ENCODE data around the gene DRG1. TPM values are rescaled to one million over a fixed set of nuclear protein-coding genes. Genes with fewer than 3 reads are reported as not detected.
"Not testable (repeated sequence)": the region's sequence is repeated elsewhere in the genome, so short reads cannot be mapped to it uniquely, and the experiment has no call there.

The DRG1 gene
- total RNA-seq, 2 donors from 2014 or later: 37.8 to 40.3 TPM

- DNase-seq (ENCODE audit: low spot score): no peak
- intact Hi-C loops (cut with DNase I): no loop called here
These were observed 40.4 kb downstream of the DRG1 start for GRCh38 chr22:31439808-31440207.

DNA sequence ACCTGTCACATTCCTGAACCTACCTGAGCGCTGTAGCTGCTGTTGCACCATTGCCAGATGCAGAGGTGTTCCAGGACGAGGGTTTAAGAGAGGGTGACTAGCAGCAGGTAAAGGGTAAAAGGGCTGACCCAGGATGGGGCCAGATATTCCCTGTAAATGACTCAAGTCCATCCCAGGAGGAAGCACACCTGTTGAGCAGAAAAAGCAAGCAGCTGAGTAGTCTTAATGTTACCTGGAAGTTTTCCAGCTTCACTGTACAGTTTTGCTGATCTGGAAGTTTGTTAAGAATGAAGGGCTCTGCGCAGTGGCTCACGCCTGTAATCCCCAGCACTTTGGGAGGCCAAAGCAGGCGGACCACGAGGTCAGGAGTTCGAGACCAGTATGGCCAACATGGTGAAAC, 41.3 kb downstream of the DRG1 start:
- intact Hi-C loops (cut with DNase I): no loop called here

DNA sequence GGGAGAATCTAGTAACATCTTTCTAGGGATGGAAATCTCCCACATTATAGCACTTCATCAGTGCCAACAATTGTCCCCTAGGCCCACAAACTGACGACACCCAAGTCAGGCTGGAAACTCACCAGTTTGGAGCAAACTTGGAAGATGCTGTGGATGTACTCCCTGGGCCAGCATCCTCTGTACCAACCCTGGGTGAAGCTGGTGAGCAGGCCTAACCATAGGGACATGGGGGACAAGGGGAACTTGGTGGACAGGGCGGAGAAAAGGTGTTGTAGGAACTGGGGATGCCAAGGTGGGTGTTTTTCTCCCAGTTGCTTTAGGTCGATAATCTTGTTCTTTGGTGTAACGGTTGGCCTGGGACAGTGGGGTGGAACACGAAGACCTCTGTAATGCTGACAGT, 42.2 kb downstream of the DRG1 start:
- DNase-seq (ENCODE audit: low spot score): no peak
- intact Hi-C loops (cut with DNase I): no loop called here

More for the DNA sequence above, 41.3 kb downstream of the DRG1 start:
- DNase-seq (ENCODE audit: low spot score): no peak

GRCh38 chr22:31442768-31443489, 43.5 kb downstream of the DRG1 start:
- intact Hi-C loops (cut with DNase I): no loop called here
- no peak for DNase-seq (ENCODE audit: low spot score)

DNA sequence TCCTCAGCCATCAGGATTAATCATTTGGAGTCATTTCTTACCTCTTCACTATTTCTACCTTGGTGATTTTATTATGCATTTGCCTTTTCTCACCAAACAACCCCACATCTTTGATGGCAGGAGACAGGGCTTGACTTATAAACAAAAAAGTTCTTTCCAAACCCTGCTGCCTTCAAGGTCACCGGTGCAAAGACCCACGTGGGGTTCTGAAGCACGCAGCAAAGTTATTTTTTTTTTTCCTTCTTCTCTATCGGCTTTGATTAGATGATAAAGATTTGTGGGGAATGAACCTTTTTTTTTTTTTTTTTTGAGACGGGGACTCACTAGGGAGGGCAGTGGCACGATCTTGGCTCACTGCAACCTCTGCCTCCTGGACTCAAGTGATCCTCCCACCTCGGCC, 44.1 kb downstream of the DRG1 start:
- DNase-seq (ENCODE audit: low spot score): no peak
- intact Hi-C loops (cut with DNase I): no loop called here

- no peak for DNase-seq (ENCODE audit: low spot score)
- intact Hi-C loops (cut with DNase I): no loop called here
These were observed 46.2 kb downstream of the DRG1 start for GRCh38 chr22:31445642-31446041.

DNA sequence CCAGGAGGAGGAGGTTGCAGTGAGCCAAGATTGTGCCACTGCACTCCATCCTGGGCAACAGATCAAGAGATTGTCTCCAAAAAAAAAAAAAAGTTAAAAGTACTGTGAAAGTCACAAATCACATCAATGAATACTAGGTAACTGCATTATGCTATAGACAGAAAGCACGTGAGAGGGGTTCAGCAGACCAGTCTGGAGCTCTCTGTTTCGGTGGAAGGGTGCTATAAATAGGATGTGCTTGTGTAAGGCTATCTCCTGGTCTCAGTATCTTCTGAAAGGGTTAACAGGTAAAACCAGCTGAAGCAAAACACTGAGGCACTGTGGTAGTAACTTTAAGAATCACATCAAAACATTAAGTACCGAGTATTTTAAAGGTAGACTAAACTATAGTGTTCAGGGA, 46.8 kb downstream of the DRG1 start:
- intact Hi-C loops (cut with DNase I): no loop called here
- DNase-seq (ENCODE audit: low spot score): no peak

GRCh38 chr22:31446767-31447166, 47.4 kb downstream of the DRG1 start:
- no peak for DNase-seq (ENCODE audit: low spot score)
- intact Hi-C loops (cut with DNase I): no loop called here

DNA sequence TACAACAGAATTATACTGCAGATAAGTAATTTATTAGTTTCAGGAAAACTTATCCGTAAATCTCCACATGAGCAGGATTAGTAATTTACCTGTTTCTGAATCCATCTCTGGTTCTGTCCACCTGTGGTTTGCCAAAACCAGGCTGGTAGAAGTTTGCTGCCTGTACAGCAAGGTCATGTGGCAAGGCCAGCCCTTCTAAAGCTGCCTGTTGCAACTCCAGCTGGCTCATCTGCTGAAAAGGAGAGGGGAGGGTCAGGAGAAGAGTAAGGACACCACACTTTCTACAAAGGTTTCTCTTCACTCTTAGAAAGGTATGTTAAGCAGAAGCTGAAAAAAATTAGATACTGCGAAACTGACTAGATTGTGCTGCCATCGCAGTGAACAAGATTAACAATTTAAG, 47.9 kb downstream of the DRG1 start:
- no peak for DNase-seq (ENCODE audit: low spot score)
- intact Hi-C loops (cut with DNase I): no loop called here

DNA sequence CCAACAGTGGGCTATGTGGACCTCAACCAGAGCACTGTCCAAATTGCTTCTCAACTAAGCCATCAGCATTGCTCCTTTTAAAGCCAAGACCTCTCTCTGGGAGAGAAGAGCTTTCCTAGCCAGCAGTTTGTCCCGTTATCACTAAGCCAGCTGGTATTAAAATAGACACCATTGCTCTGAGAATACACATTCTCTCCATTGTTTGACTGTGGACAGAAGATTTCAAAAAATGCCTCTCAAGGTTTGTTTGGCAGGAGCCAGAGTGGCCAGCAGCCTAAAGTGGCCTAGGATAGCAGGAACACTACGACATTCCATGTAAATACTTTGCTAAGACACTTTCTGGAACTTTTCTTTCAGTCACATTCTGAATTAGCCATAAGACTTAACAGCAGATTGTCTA, 49.0 kb downstream of the DRG1 start:
- intact Hi-C loops (cut with DNase I): no loop called here
- DNase-seq (ENCODE audit: low spot score): no peak

- no peak for DNase-seq (ENCODE audit: low spot score)
- intact Hi-C loops (cut with DNase I): no loop called here
These were observed 50.1 kb downstream of the DRG1 start for GRCh38 chr22:31449506-31449905.

DNA sequence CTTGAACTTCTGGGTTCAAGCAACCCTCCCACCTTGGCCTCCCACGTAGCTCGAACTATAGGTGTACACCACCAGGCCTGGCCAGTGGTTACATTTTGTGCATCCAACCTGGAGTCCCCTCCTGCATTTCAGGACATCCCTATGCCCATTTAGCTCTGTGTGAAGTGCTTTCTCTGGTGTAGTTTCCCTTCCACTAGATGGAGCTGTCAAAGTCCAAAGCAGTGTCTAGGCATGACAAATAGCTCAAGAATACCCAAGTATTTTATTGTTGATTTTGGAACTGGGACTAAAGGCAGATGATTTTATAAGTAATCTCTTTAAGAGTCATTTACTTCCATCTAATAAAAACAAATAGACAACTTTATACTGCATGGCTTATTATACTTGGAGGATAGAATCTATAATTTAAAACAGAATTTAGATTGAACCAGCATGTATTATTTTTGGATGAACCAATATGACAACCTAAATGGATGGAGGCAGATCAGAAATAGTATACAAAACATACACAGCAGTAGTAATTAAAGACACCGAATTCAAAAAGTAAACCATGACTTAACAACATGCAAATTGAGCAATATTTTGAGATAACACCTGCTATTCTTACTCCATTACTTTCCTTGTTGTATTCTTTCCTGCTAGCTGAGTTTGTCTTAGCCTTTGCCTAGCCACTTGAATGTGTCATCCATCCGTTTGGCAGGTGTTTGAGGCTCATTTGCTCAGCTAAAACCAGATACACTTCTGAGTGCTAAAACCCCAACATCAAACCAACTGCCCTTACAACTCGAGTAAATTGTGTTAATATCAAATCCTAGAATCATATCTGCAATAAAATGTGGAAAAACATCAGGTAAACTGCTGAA, 52.5 kb downstream of the DRG1 start:
- DNase-seq (ENCODE audit: low spot score): no peak
- intact Hi-C loops (cut with DNase I): loop anchor here in 1 of 2 donors (1.0 kb wide), 1 partner anchor 26 kb away; no protein-coding TSS in a partner anchor

GRCh38 chr22:31461699-31462098, 62.3 kb downstream of the DRG1 start:
- intact Hi-C loops (cut with DNase I): no loop called here
- no peak for DNase-seq (ENCODE audit: low spot score)

DNA sequence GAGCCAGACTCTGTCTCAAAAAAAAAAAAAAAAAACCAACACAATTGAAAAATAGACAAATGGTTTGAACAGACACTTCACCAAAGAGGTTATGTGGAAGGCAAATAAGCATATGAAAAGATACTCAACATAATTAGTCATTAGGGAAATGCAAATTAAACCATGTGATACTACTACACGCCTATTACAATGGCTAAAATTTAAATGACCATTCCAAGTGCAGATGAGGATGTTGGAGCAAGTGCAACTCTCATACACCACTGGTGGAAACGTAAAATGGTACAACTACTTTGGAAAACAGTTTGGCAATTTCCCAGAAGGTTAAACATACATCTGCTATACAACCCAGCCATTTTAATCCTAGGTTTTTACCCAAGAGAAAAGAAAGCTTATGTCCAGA, 65.9 kb downstream of the DRG1 start:
- intact Hi-C loops (cut with DNase I): no loop called here
- DNase-seq (ENCODE audit: low spot score): no peak

DNA sequence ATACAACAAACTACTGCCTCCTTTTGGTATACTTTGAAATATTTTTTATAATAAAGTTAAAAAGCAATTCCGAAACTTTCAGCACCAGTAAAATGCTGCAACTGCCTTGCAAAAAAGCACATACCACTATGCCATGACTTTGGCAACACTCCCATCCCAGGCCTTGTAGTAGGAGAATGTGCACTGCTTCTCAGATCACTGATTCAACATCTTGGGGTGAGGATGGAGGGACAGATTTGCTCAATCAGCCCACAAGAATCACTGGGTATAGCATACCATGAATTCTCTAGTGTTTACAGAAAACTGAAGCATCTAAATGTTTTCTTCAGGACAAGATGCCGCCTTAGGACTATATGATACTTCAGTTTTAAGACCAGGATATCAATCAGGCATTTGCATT, 75.3 kb downstream of the DRG1 start:
- intact Hi-C loops (cut with DNase I): no loop called here
- no peak for DNase-seq (ENCODE audit: low spot score)

GRCh38 chr22:31475800-31476199, 76.4 kb downstream of the DRG1 start:
- DNase-seq (ENCODE audit: low spot score): no peak
- intact Hi-C loops (cut with DNase I): no loop called here

DNA sequence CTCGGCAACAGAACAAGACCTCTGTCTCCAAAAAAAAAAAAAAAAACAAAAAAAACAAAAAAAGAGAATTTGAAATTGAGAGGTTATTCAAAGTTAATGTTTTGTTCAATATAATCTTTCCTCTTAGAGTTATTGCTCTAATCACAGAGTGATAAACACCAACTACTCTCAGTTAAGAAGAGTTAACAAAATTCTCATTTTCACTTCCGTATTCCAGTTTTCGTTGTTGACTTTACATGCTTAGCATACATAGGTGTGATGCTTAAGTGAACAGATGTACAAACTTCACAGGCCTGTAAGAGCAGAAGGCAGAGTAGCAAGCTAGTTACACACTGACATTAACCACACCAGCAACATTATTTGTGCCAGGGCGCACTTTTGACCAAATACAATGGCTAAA, 77.9 kb downstream of the DRG1 start:
- no peak for DNase-seq (ENCODE audit: low spot score)
- intact Hi-C loops (cut with DNase I): no loop called here

GRCh38 chr22:31481129-31481528, 81.7 kb downstream of the DRG1 start:
- no peak for DNase-seq (ENCODE audit: low spot score)
- intact Hi-C loops (cut with DNase I): no loop called here

GRCh38 chr22:31482470-31482869, 83.1 kb downstream of the DRG1 start:
- DNase-seq (ENCODE audit: low spot score); intact Hi-C loops (cut with DNase I): not testable (repeated sequence)
